Kidney epithelial cell (primary cell): ENCODE results near the gene RACGAP1. TPM values are rescaled to one million over a fixed set of nuclear protein-coding genes. Genes with fewer than 3 reads are reported as not detected.
"Not testable (repeated sequence)": the region's sequence is repeated elsewhere in the genome, so short reads cannot be mapped to it uniquely, and the experiment has no call there.

Experiments used
- DNase-seq: peaks from one replicate; pipeline ENCODE4 v3.0.0-alpha.2; 2010; ENCODE audit warnings: low read depth
- H3K27me3 ChIP-seq: 2 replicates; pipeline ENCODE4 v1.6.0; 2011; ENCODE audit warnings: low read length; ENCODE audit not compliant: control insufficient read depth, insufficient read depth
- H3K36me3 ChIP-seq: 2 replicates; pipeline ENCODE4 v1.5.1; 2011; ENCODE audit warnings: low read length; ENCODE audit not compliant: control insufficient read depth, insufficient read depth
- H3K4me3 ChIP-seq: 2 replicates; pipeline ENCODE4 v1.5.1; 2011; ENCODE audit warnings: low read depth, mild to moderate bottlenecking, control low read depth, low read length
- CTCF ChIP-seq: IDR thresholded peaks from 2 replicates; pipeline ENCODE4 v1.5.1; 2011; ENCODE audit warnings: mild to moderate bottlenecking, moderate library complexity, low read length, control low read depth, inconsistent platforms; ENCODE audit not compliant: insufficient read depth, poor library complexity, severe bottlenecking
- total RNA-seq: library from RNA; depleted of rRNA; stranded (reverse); fragments of >200 nt; gene quantifications from 2 replicates; pipeline ENCODE4 v1.2.3, GENCODE V29; 2015

Gene RACGAP1
- total RNA-seq, 1 donor from 2014 or later, result 12.1 TPM

- Histone ChIP-seq H3K4me3 (no peak overlapping the region), H3K27me3 (no peaks in the 10 kb centered on the region), H3K36me3 (peaks cover 4% of the 10 kb centered on the region)
- no peak for TF ChIP-seq CTCF
- no peak for DNase-seq
These were observed 37.5 kb downstream of the RACGAP1 start for GRCh38 chr12:49987625-49988303.

GRCh38 chr12:49986476-49986875, 38.8 kb downstream of the RACGAP1 start:
- H3K4me3 ChIP-seq, H3K27me3 ChIP-seq, DNase-seq, H3K36me3 ChIP-seq: not testable (repeated sequence)

- no peak for DNase-seq
- Histone ChIP-seq H3K36me3 (peaks cover 2% of the 10 kb centered on the region), H3K27me3 (no peaks in the 10 kb centered on the region), H3K4me3 (no peak overlapping the region)
- no peak for TF ChIP-seq CTCF
These were observed 39.3 kb downstream of the RACGAP1 start for GRCh38 chr12:49985981-49986380.

GRCh38 chr12:49984476-49985359, 40.6 kb downstream of the RACGAP1 start:
- H3K27me3 ChIP-seq, result no peaks in the 10 kb centered on the region
- H3K36me3 ChIP-seq, result peaks cover 2% of the 10 kb centered on the region
- no peak overlapping the region for H3K4me3 ChIP-seq
- TF ChIP-seq CTCF, result no peak
- no peak for DNase-seq

- Histone ChIP-seq H3K27me3 (no peaks in the 10 kb centered on the region), H3K4me3 (no peak overlapping the region), H3K36me3 (peaks cover 2% of the 10 kb centered on the region)
- no peak for DNase-seq
- TF ChIP-seq CTCF, result no peak
These were observed 41.4 kb downstream of the RACGAP1 start for GRCh38 chr12:49983892-49984291.

- Histone ChIP-seq H3K36me3 (peaks cover 2% of the 10 kb centered on the region), H3K27me3 (no peaks in the 10 kb centered on the region), H3K4me3 (no peak overlapping the region)
- no peak for DNase-seq
- no peak for TF ChIP-seq CTCF
These were observed 42.8 kb downstream of the RACGAP1 start for GRCh38 chr12:49982246-49983087.
